Left ventricle myocardium inferior (tissue), 1 donor: ENCODE results near the gene RHD. TPM values are rescaled to one million over a fixed set of nuclear protein-coding genes. Genes with fewer than 3 reads are reported as not detected.
"Not testable (repeated sequence)": the region's sequence is repeated elsewhere in the genome, so short reads cannot be mapped to it uniquely, and the experiment has no call there.

Experiments used
- DNase-seq: peaks from one replicate; pipeline ENCODE4 v3.0.0-alpha.2; 2020
- H3K27ac ChIP-seq: fragments of 200-600 bp; replicated peaks from 2 replicates; pipeline ENCODE4 v1.8.0; 2021
- H3K27me3 ChIP-seq: fragments of 200-600 bp; 2 replicates; pipeline ENCODE4 v1.8.0; 2021; ENCODE audit warnings: low read depth
- H3K36me3 ChIP-seq: fragments of 200-600 bp; 2 replicates; pipeline ENCODE4 v1.8.0; 2021
- H3K4me1 ChIP-seq: fragments of 200-600 bp; 2 replicates; pipeline ENCODE4 v1.8.0; 2021
- H3K4me3 ChIP-seq: fragments of 200-600 bp; 2 replicates; pipeline ENCODE4 v1.8.0; 2021; ENCODE audit warnings: mild to moderate bottlenecking, moderate library complexity
- H3K9me3 ChIP-seq: fragments of 200-600 bp; replicated peaks from 2 replicates; pipeline ENCODE4 v1.8.0; 2021
- CTCF ChIP-seq: fragments of 200-600 bp; IDR thresholded peaks from 2 replicates; pipeline ENCODE4 v1.8.0; 2021; ENCODE audit warnings: antibody characterized with exemption, mild to moderate bottlenecking, borderline replicate concordance
- intact Hi-C: fragments of 100-400 bp; cut with micrococcal nuclease; formaldehyde crosslinking; loops from one replicate; pipeline ENCODE4 v1.11.0; 2022
- total RNA-seq: library from RNA; stranded (reverse); fragmentation: NEBNext Ultra II Directional; extraction: Animal tissue kit (Norgen Biotek cat#: 25700); gene quantifications from one replicate; pipeline ENCODE4 v1.2.1, GENCODE V29; 2021
- donor health status: DM: no; HTN: yes; CAD: no; lungs with severe emphysema.

RHD gene
- total RNA-seq, 1 donor from 2014 or later = not detected

DNA sequence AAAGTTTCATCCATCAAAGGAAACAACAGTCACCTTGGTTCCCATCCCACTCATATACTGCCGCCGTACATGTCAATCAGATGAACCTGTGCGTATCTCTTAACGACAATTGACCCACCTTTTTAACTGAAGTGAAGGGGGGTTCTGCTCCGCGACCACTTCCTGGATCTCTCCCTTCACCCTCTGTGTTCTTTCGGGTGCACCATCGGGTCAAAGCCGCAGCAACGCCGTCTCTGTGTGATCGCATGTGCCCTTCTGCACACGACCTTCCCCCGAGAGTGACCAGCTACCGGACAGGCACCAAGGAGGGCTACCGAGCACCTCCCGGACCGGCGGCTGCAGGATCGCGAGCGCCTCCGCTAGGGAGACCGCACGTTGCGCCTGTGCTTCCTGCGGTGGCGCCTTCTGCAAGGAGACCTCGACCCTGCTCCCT is 64.6 kb downstream of the RHD start:
- peak; percentile 22 for TF ChIP-seq CTCF
- H3K9me3 ChIP-seq, H3K27me3 ChIP-seq, H3K36me3 ChIP-seq, intact Hi-C loops: not testable (repeated sequence)
- H3K27ac ChIP-seq = peak overlapping the region; percentile 47
- H3K4me1 ChIP-seq = peaks cover 41% of the 10 kb centered on the region
- peak; percentile 51 for DNase-seq
- H3K4me3 ChIP-seq = peak overlapping the region; percentile 85

DNA sequence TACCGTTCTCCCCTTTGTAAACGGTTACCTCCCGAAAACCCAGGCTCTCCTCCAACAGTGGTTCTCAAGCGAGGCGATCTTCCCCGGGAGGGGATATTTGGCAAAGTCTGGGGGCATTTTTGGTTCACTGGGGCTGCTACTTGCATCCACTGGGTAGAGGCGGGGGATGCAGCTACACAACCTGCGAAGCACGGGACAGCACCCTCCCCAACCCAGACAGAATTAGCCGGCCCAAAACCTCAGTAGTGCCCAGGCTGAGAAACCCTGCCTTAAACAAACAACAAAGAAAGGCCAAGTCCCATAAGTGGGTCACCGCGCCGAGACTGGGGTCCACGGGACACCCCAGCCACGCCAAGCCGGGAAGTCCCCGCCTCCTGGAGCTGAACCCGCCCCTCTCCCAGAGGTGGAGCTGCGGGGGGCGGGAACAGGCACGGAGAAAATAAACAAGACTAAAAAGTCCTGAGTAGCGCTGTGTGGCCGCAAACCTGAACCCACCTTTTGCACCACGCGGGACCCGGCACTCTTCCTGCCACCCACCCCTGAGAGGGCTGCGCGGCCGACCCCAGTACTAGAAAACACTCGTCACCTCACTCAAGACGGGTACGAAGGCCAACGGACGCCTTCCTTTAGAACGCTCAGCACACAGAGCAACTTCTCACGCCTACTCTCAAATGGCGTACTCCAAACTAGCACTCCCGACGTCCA is 65.3 kb downstream of the RHD start:
- peak overlapping the region; percentile 97 for H3K27ac ChIP-seq
- peaks cover 46% of the 10 kb centered on the region for H3K4me1 ChIP-seq
- H3K9me3 ChIP-seq, H3K27me3 ChIP-seq, intact Hi-C loops, H3K36me3 ChIP-seq, DNase-seq: not testable (repeated sequence)
- H3K4me3 ChIP-seq = peak overlapping the region; percentile 85

- peaks cover 46% of the 10 kb centered on the region for H3K4me1 ChIP-seq
- peak within 1 kb of the TSS; percentile 97 for H3K27ac ChIP-seq
- H3K9me3 ChIP-seq = no peaks in the 10 kb centered on the region
- TF ChIP-seq CTCF = no peak
- DNase-seq = peak; percentile 92
- H3K27me3 ChIP-seq = no peaks in the 10 kb centered on the region
- intact Hi-C loops = no loop called here
- H3K4me3 ChIP-seq = peak within 1 kb of the TSS; percentile 85
- peaks cover 6% of the 10 kb centered on the region for H3K36me3 ChIP-seq
Measured at GRCh38 chr1:25338188-25338981, 66.1 kb downstream of the RHD start, which contains the start of gene TMEM50A. TMEM50A (plus strand) TSS chr1:25338334; CDS start chr1:25340487, 2,153 bp downstream.

DNA sequence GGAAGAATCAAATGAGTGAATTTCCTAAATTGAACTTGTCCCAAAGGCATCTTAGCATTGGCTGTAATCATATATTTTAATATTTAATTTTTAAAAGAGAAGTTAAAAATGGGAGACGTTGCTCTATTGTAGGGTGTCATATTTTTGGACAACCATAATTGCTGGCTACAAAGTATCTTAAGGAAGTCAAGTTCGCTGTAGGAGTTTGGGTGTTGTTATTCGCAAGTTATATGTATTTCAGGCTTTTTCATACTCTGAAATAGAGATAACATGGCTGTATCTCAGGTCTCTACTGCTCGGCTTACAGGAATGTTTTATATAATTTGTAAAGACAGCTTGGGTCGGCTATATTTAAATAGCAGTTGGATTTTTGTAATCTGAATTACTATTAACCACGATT is 66.7 kb downstream of the RHD start:
- peaks cover 46% of the 10 kb centered on the region for H3K4me1 ChIP-seq
- H3K9me3 ChIP-seq = no peaks in the 10 kb centered on the region
- intact Hi-C loops = no loop called here
- H3K27me3 ChIP-seq = no peaks in the 10 kb centered on the region
- peaks cover 12% of the 10 kb centered on the region for H3K36me3 ChIP-seq
- no peak for TF ChIP-seq CTCF
- peak overlapping the region; percentile 97 for H3K27ac ChIP-seq
- peak overlapping the region; percentile 85 for H3K4me3 ChIP-seq
- no peak for DNase-seq

DNA sequence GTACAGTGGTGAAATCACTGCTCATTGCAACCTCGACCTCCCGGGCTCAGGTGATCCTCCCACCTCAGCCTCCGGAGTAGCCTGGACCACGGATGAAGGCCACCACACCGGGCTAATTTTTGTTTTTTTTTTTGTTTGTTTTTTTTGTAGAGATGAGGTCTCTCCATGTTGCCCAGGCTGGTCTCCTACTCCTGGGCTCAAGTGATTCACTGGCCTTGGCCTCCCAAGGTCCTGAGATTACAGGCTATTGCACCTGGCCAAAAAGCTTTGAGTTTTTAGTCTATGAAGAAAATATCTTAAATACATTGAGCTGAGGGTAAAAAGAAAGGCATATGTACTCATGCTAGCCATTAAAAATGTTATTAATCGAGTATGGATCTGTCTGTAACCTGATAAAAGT is 69.4 kb downstream of the RHD start:
- no peak for TF ChIP-seq CTCF
- Histone ChIP-seq H3K9me3 (no peaks in the 10 kb centered on the region), H3K4me3 (no peak overlapping the region), H3K27me3 (no peaks in the 10 kb centered on the region), H3K36me3 (peaks cover 37% of the 10 kb centered on the region), H3K27ac (no peak overlapping the region), H3K4me1 (peaks cover 45% of the 10 kb centered on the region)
- no peak for DNase-seq
- intact Hi-C loops = loop anchor here (10.0 kb wide), 1 partner anchor 97 kb away; the partner anchor contains the start of gene RSRP1
